H1 (cell line): ENCODE data around the gene TRIP11. TPM values are rescaled to one million over a fixed set of nuclear protein-coding genes. Genes with fewer than 3 reads are reported as not detected.

Experiments used
- CTCF ChIA-PET: fragments of 300-600 bp; sonication (Branson Sonifier 250); formaldehyde crosslinking; loops from one replicate; lab custom pipeline; 2021; ENCODE audit not compliant: partially characterized antibody; lab: Charles Lee
- POLR2A ChIA-PET: fragments of 300-600 bp; sonication (Branson Sonifier 250); formaldehyde crosslinking; loops from one replicate; lab custom pipeline; 2021; ENCODE audit warnings: inconsistent platforms; ENCODE audit not compliant: partially characterized antibody; lab: Charles Lee
- DNase-seq, 2 experiments: peaks; one replicate each; pipeline versions ENCODE4 v3.0.0 to v3.0.0-alpha.2; 2010 to 2022; ENCODE audit warnings: low spot score in 2 of 2, low read depth in 1 of 2, mixed read lengths in 1 of 2
- FAIRE-seq: peaks from 2 replicates; lab custom pipeline; 2011; peaks lifted over from hg19 to GRCh38; lab: Jason Lieb, UNC
- H2AFZ ChIP-seq: 2 replicates; pipeline ENCODE4 v1.8.1; 2012; ENCODE audit warnings: low read length, inconsistent platforms
- H2AK5ac ChIP-seq: 2 replicates; pipeline ENCODE4 v1.6.1; 2013; ENCODE audit warnings: low read depth, low read length
- H2BK120ac ChIP-seq: replicated peaks from 2 replicates; pipeline ENCODE3; 2013; ENCODE audit warnings: low read depth, low read length, inconsistent platforms
- H2BK12ac ChIP-seq: 2 replicates; pipeline ENCODE4 v1.6.1; 2013; ENCODE audit warnings: low read depth, low read length
- H2BK15ac ChIP-seq: 2 replicates; pipeline ENCODE4 v1.6.1; 2013; ENCODE audit warnings: low read length
- H2BK20ac ChIP-seq: 2 replicates; pipeline ENCODE4 v1.6.1; 2013; ENCODE audit warnings: low read length
- H2BK5ac ChIP-seq: 2 replicates; pipeline ENCODE4 v1.6.1; 2013; ENCODE audit warnings: low read depth, low read length
- H3K14ac ChIP-seq: 2 replicates; pipeline ENCODE4 v1.6.1; 2013; ENCODE audit warnings: inconsistent platforms; ENCODE audit not compliant: insufficient read length
- H3K18ac ChIP-seq: 2 replicates; pipeline ENCODE4 v1.6.1; 2013; ENCODE audit warnings: low read length; ENCODE audit errors: extremely low read depth
- H3K23ac ChIP-seq: 2 replicates; pipeline ENCODE4 v1.6.1; 2013; ENCODE audit warnings: inconsistent platforms; ENCODE audit not compliant: insufficient read length
- H3K23me2 ChIP-seq: 2 replicates; pipeline ENCODE4 v1.6.1; 2013; ENCODE audit warnings: low read depth, low read length
- H3K27ac ChIP-seq: 2 replicates; pipeline ENCODE4 v1.6.1; 2011; ENCODE audit warnings: low read depth, low read length, inconsistent platforms
- H3K27me3 ChIP-seq, 4 experiments: replicated peaks in 1 of 4; 1 replicate in 1 of 4; 2 replicates in 3 of 4; pipeline versions ENCODE4 v1.6.1 to v1.8.1; 2011 to 2013; ENCODE audit warnings: low read length in 3 of 4, mild to moderate bottlenecking in 3 of 4, inconsistent platforms in 2 of 4, mixed read lengths in 2 of 4, moderate library complexity in 1 of 4; ENCODE audit not compliant: control insufficient read depth in 3 of 4, insufficient read depth in 3 of 4; ENCODE audit errors: extremely low read depth in 1 of 4
- H3K36me3 ChIP-seq, 4 experiments: 2 replicates each; pipeline versions ENCODE4 v1.6.1 to v1.8.1; 2011 to 2013; ENCODE audit warnings: mild to moderate bottlenecking in 4 of 4, low read length in 3 of 4, moderate library complexity in 2 of 4, control low read depth in 1 of 4, inconsistent platforms in 1 of 4; ENCODE audit not compliant: insufficient read depth in 4 of 4, control insufficient read depth in 2 of 4
- H3K4ac ChIP-seq: replicated peaks from 2 replicates; pipeline ENCODE3; 2013; ENCODE audit warnings: low read length, low read depth, mixed read lengths, inconsistent platforms; ENCODE audit not compliant: insufficient read length
- H3K4me1 ChIP-seq, 4 experiments: replicated peaks in 1 of 4; 1 replicate in 1 of 4; 2 replicates in 3 of 4; pipeline versions ENCODE4 v1.6.1 to v1.8.1; 2011 to 2013; ENCODE audit warnings: low read length in 3 of 4, inconsistent platforms in 2 of 4, mixed read lengths in 1 of 4; ENCODE audit not compliant: insufficient read depth in 4 of 4, control insufficient read depth in 3 of 4
- H3K4me2 ChIP-seq, 2 experiments: 2 replicates each; pipeline versions ENCODE4 v1.6.1 to v1.8.1; 2011 to 2013; ENCODE audit warnings: low read depth in 2 of 2, low read length in 2 of 2, control low read depth in 1 of 2, inconsistent platforms in 1 of 2, mild to moderate bottlenecking in 1 of 2; ENCODE audit not compliant: insufficient read depth in 1 of 2
- H3K4me3 ChIP-seq, 4 experiments: fragments of 200-600, 300-600 bp in 1 of 4; sonication (generic), shearing (Covaris generic), sonication (Bioruptor Twin) in 1 of 4; 2 replicates each; pipeline versions ENCODE4 v1.5.1 to v1.8.1; 2011 to 2016; ENCODE audit warnings: low read length in 4 of 4, low read depth in 3 of 4, control low read depth in 2 of 4, inconsistent platforms in 2 of 4, mild to moderate bottlenecking in 2 of 4, mixed read lengths in 1 of 4, moderate library complexity in 1 of 4; ENCODE audit not compliant: insufficient read depth in 2 of 4; ENCODE audit errors: extremely low read depth in 1 of 4
- H3K56ac ChIP-seq: replicated peaks from 2 replicates; pipeline ENCODE3; 2013; ENCODE audit warnings: low read depth, mild to moderate bottlenecking, mixed read lengths, low read length, inconsistent platforms; ENCODE audit not compliant: insufficient read length
- H3K79me1 ChIP-seq: 2 replicates; pipeline ENCODE4 v1.6.1; 2013; ENCODE audit warnings: low read depth, low read length, control low read depth
- H3K79me2 ChIP-seq, 2 experiments: 2 replicates each; pipeline versions ENCODE4 v1.6.1 to v1.8.1; 2012 to 2013; ENCODE audit warnings: low read length in 2 of 2, mild to moderate bottlenecking in 2 of 2, inconsistent platforms in 1 of 2; ENCODE audit not compliant: insufficient read depth in 2 of 2, control insufficient read depth in 1 of 2
- H3K9ac ChIP-seq, 4 experiments: replicated peaks in 1 of 4; 1 replicate in 1 of 4; 2 replicates in 3 of 4; pipeline versions ENCODE4 v1.6.1 to v1.8.1; 2011 to 2013; ENCODE audit warnings: low read depth in 3 of 4, low read length in 3 of 4, control low read depth in 2 of 4, mild to moderate bottlenecking in 2 of 4, moderate library complexity in 2 of 4, inconsistent platforms in 1 of 4; ENCODE audit errors: extremely low read depth in 1 of 4
- H3K9me3 ChIP-seq, 2 experiments: 2 replicates each; pipeline versions ENCODE4 v1.6.1 to v1.8.1; 2012 to 2013; ENCODE audit warnings: mild to moderate bottlenecking in 2 of 2, moderate library complexity in 2 of 2, control low read depth in 1 of 2, inconsistent platforms in 1 of 2, low read depth in 1 of 2, low read length in 1 of 2, mixed read lengths in 1 of 2; ENCODE audit not compliant: insufficient read depth in 2 of 2
- H4K20me1 ChIP-seq, 2 experiments: replicated peaks in 1 of 2; 2 replicates each; pipeline versions ENCODE3 to v1.8.1; 2011 to 2013; ENCODE audit warnings: inconsistent platforms in 2 of 2, low read length in 2 of 2, mild to moderate bottlenecking in 1 of 2; ENCODE audit not compliant: insufficient read depth in 2 of 2, control insufficient read depth in 1 of 2
- H4K5ac ChIP-seq: 2 replicates; pipeline ENCODE4 v1.6.1; 2013; ENCODE audit warnings: low read length, low read depth, mixed read lengths, inconsistent platforms; ENCODE audit not compliant: insufficient read length
- H4K8ac ChIP-seq: 2 replicates; pipeline ENCODE4 v1.8.0; 2013; ENCODE audit warnings: mild to moderate bottlenecking, moderate library complexity, low read length, inconsistent platforms; ENCODE audit not compliant: insufficient read depth; ENCODE audit errors: extremely low read depth
- H4K91ac ChIP-seq: replicated peaks from 2 replicates; pipeline ENCODE3; 2013; ENCODE audit warnings: low read length, mixed read lengths, inconsistent platforms; ENCODE audit not compliant: insufficient read length
- BRCA1 ChIP-seq: IDR thresholded peaks from 2 replicates; pipeline ENCODE4 v1.6.1; 2012; ENCODE audit warnings: low read depth, low read length, improper control_type of control experiment
- CHD2 ChIP-seq: IDR thresholded peaks from 2 replicates; pipeline ENCODE4 v1.6.1; 2012; ENCODE audit warnings: low read length, improper control_type of control experiment
- E2F6 ChIP-seq: IDR thresholded peaks from 2 replicates; pipeline ENCODE4 v1.6.1; 2012; ENCODE audit warnings: inconsistent platforms
- GTF2F1 ChIP-seq: IDR thresholded peaks from 2 replicates; pipeline ENCODE4 v1.6.1; 2012; ENCODE audit warnings: low read depth, low read length, improper control_type of control experiment, borderline replicate concordance
- JUND ChIP-seq: IDR thresholded peaks from 2 replicates; pipeline ENCODE4 v1.6.1; 2011; ENCODE audit warnings: mild to moderate bottlenecking, improper control_type of control experiment, low read length
- RBBP5 ChIP-seq: IDR thresholded peaks from 2 replicates; pipeline ENCODE4 v1.7.1; 2012; ENCODE audit warnings: low read depth, mild to moderate bottlenecking, inconsistent platforms, low read length, moderate library complexity, borderline replicate concordance
- RFX5 ChIP-seq: IDR thresholded peaks from 2 replicates; pipeline ENCODE4 v1.6.1; 2011; ENCODE audit warnings: low read depth, low read length, improper control_type of control experiment, borderline replicate concordance
- SP2 ChIP-seq: IDR thresholded peaks from 2 replicates; pipeline ENCODE4 v1.6.1; 2012; ENCODE audit warnings: mild to moderate bottlenecking, low read length, inconsistent platforms
- SRF ChIP-seq: IDR thresholded peaks from 2 replicates; pipeline ENCODE4 v1.6.1; 2011; ENCODE audit warnings: mild to moderate bottlenecking, low read depth, low read length, moderate library complexity
- YY1 ChIP-seq: IDR thresholded peaks from 2 replicates; pipeline ENCODE4 v1.6.1; 2011; ENCODE audit warnings: low read depth, mild to moderate bottlenecking, low read length
- WGBS, 2 experiments: shearing (Covaris generic) in 1 of 2; methylation state at CpG; one replicate each; pipeline versions ENCODE4 v1.1.6 to v1.1.7; 2013 to 2015; ENCODE audit warnings: low lambda C conversion rate in 2 of 2, mixed read lengths in 2 of 2, inconsistent platforms in 1 of 2, low coverage in 1 of 2, missing lambda C conversion rate in 1 of 2; ENCODE audit not compliant: insufficient replicate concordance in 2 of 2, insufficient coverage in 1 of 2, insufficient read length in 1 of 2; ENCODE audit errors: extremely low coverage in 1 of 2, missing lambda C conversion rate in 1 of 2; 5-methylcytosine and 5-hydroxymethylcytosine counted together
- polyA plus RNA-seq, 7 experiments: library from polyadenylated mRNA; depleted of rRNA in 3 of 7; stranded (reverse) in 5 of 7; unstranded in 2 of 7; fragments of >200 nt in 5 of 7; fragments of 200-250 nt in 2 of 7; gene quantifications; 1 replicate in 5 of 7; 2 replicates in 1 of 7; 4 replicates in 1 of 7; pipeline versions ENCODE4 v1.2.1 to v1.2.3, GENCODE V29; 2011 to 2013; ENCODE audit warnings: missing spikeins in 2 of 7, mixed read lengths in 2 of 7
- total RNA-seq: library from RNA; stranded (reverse); fragmentation: NEBNext Ultra II Directional; extraction: Animal tissue kit (Norgen Biotek cat#: 25700); gene quantifications from 2 replicates; pipeline ENCODE4 v1.2.1, GENCODE V29; 2021
- TF ChIP-seq, protein P1 (sequence below): IDR thresholded peaks from 2 replicates; pipeline ENCODE4 v1.6.1; 2012; ENCODE audit warnings: inconsistent platforms

Gene TRIP11
- total and polyA plus RNA-seq, 2 of the 8 experiments (the other 6 are each of a cell fraction or from before 2014, with no cell fraction given): 3.3 to 30.4 TPM

- peak overlapping the region; percentile 77 to 93 for H3K4me2 ChIP-seq
- WGBS, 2 experiments: 86% methylated on average over 3 of the region's 3 CpGs; no CpG with 5 or more reads in 1 of the 2 experiments
- DNase-seq (no peak), FAIRE-seq (no peak)
- 0 out of 4 replicates have a peak, but pooled peaks cover 0 to 4% of the 10 kb centered on the region in 2 experiments for H3K9me3 ChIP-seq
- H2AK5ac ChIP-seq: no peak overlapping the region
- no peak overlapping the region for H4K8ac ChIP-seq
- H3K56ac ChIP-seq: no peak overlapping the region
- peaks cover 0 to 5% (median 3%) of the 10 kb centered on the region in 4 experiments; a peak in 5 of 7 replicates for H3K4me1 ChIP-seq
- H3K79me2 ChIP-seq: peaks cover 22 to 55% of the 10 kb centered on the region in 2 experiments
- H3K9ac ChIP-seq: no peak overlapping the region; a peak in 1 of 7 replicates
- TF ChIP-seq GTF2F1: no peak
- no peak for TF ChIP-seq E2F6
- no peak for TF ChIP-seq RFX5
- TF ChIP-seq SRF: no peak
- TF ChIP-seq JUND: no peak
- TF ChIP-seq CHD2: no peak
- no peak for TF ChIP-seq SP2
- no peak for TF ChIP-seq BRCA1
- TF ChIP-seq, protein P1, sequence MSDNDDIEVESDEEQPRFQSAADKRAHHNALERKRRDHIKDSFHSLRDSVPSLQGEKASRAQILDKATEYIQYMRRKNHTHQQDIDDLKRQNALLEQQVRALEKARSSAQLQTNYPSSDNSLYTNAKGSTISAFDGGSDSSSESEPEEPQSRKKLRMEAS: no peak
- no peak for TF ChIP-seq RBBP5
- no peak for TF ChIP-seq YY1
- no peak overlapping the region for H2BK120ac ChIP-seq
- peaks cover 0 to 3% (median under 1%) of the 10 kb centered on the region in 4 experiments; a peak in 3 of 8 replicates for H3K36me3 ChIP-seq
- H2BK20ac ChIP-seq: no peak overlapping the region
- H2AFZ ChIP-seq: no peak overlapping the region
- H2BK5ac ChIP-seq: no peak overlapping the region
- H3K27me3 ChIP-seq: no peaks in the 10 kb centered on the region
- no peak overlapping the region for H3K4ac ChIP-seq
- H4K20me1 ChIP-seq: peaks cover 2% of the 10 kb centered on the region in 2 experiments
- H3K79me1 ChIP-seq: peaks cover 3% of the 10 kb centered on the region; the same call in 1 of the 2 replicates
- H3K14ac ChIP-seq: no peak overlapping the region
- H3K23ac ChIP-seq: no peak overlapping the region
- H3K4me3 ChIP-seq: peak overlapping the region in 2 of 4 experiments; percentile 29 to 92; a peak in 5 of 8 replicates
- POLR2A ChIA-PET: interaction anchor here (1.0 to 1.4 kb wide), 2 partner anchors 20 to 24 kb away, joined by 3 read pairs; no protein-coding TSS in a partner anchor
- H3K23me2 ChIP-seq: peaks cover 15% of the 10 kb centered on the region
- H2BK12ac ChIP-seq: no peak overlapping the region; the same call in 1 of the 2 replicates
- no peak overlapping the region for H4K91ac ChIP-seq
- no peak overlapping the region for H2BK15ac ChIP-seq
- no peak overlapping the region for H3K18ac ChIP-seq
- CTCF ChIA-PET: interaction anchor here (0.6 kb wide), 2 partner anchors 29 to 499 kb away, joined by 3 to 4 read pairs; no protein-coding TSS in a partner anchor
- H4K5ac ChIP-seq: no peak overlapping the region
- no peak overlapping the region for H3K27ac ChIP-seq
Measured at GRCh38 chr14:92037989-92038388, 1.9 kb downstream of the TRIP11 start.
